HFF-Myc (cell line): ENCODE data around the gene RAD51B.

ENCODE experiments used
- DNase-seq: peaks from one replicate; pipeline ENCODE4 v3.0.0-alpha.2; 2011; ENCODE audit warnings: low read depth; ENCODE audit errors: extremely low read depth
- H3K4me3 ChIP-seq: replicated peaks from 2 replicates; pipeline ENCODE4 v1.5.1; 2011; ENCODE audit warnings: low read depth, mild to moderate bottlenecking, control low read depth, low read length
- TF ChIP-seq, protein P1 (sequence below): IDR thresholded peaks from 2 replicates; pipeline ENCODE4 v1.5.1; 2012; ENCODE audit warnings: mild to moderate bottlenecking, low read depth, low read length, control low read depth; ENCODE audit errors: missing control alignments

RAD51B gene

GRCh38 chr14:67785270-67786109 is 34.1 kb upstream of the RAD51B start:
- no peak overlapping the region for H3K4me3 ChIP-seq
- DNase-seq = no peak
- TF ChIP-seq, protein P1, sequence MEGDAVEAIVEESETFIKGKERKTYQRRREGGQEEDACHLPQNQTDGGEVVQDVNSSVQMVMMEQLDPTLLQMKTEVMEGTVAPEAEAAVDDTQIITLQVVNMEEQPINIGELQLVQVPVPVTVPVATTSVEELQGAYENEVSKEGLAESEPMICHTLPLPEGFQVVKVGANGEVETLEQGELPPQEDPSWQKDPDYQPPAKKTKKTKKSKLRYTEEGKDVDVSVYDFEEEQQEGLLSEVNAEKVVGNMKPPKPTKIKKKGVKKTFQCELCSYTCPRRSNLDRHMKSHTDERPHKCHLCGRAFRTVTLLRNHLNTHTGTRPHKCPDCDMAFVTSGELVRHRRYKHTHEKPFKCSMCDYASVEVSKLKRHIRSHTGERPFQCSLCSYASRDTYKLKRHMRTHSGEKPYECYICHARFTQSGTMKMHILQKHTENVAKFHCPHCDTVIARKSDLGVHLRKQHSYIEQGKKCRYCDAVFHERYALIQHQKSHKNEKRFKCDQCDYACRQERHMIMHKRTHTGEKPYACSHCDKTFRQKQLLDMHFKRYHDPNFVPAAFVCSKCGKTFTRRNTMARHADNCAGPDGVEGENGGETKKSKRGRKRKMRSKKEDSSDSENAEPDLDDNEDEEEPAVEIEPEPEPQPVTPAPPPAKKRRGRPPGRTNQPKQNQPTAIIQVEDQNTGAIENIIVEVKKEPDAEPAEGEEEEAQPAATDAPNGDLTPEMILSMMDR = no peak

- no peak overlapping the region for H3K4me3 ChIP-seq
- DNase-seq = no peak
- TF ChIP-seq, protein P1 = no peak
Measured at GRCh38 chr14:67787673-67788072, 31.9 kb upstream of the RAD51B start.

DNA sequence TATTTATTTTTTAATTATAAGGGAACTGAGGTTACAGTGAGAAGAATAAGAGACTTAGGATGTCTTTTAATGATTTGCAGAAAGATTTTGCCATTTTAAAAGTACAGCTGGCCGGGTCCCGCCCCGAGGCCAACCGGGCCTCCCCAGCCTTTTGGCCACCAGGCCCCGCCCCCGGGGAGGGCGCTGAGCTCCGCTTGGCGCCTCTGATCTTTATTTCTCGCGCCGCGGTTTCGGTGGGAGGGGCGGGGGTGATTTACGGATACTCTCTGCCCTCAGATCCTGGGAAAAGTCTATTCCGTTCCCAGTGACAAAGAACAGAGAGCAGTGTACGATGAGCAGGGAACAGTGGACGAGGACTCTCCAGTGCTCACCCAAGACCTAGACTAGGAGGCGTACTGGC is 20.8 kb upstream of the RAD51B start:
- DNase-seq = no peak
- H3K4me3 ChIP-seq = no peak overlapping the region
- TF ChIP-seq, protein P1 = no peak

DNA sequence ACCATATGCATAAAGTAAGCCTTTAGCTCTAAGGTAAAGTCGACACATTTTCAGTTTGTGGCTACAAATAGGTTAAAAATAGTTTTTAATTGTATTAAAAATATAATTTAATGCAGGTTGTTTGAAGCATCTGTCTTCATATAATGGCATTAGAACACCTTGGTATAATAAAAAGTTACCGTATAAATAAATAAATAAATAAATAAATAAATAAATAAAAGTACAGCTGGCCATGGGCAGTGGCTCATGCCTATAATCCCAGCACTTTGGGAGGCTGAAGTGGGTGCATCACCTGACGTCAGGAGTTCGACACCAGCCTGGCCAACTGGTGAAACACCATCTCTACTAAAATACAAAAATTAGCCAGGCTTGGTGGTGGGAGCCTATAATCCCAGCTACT is 18.8 kb upstream of the RAD51B start:
- DNase-seq = no peak
- TF ChIP-seq, protein P1 = no peak

DNA sequence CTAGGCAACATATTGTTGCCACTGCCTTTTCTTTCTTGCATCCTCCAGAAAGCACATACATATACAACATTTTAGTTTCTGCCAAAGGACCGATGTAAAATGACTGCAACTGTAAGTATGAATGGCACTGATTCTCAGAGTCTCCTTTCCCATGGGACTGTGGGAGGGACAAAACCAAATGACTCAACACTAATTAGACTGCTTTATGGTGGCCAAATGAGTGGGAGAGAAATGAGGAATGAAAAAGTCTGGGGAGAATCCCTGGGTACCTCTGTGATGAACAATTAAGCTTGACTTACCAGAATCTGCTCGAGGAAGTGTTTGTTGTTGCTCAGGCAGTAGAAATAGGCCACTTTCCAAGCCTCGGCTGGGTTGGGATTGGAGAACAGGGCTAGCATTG is 13.3 kb upstream of the RAD51B start:
- H3K4me3 ChIP-seq = no peak overlapping the region
- DNase-seq = no peak
- TF ChIP-seq, protein P1 = no peak

More for the DNA sequence above, 18.8 kb upstream of the RAD51B start:
- H3K4me3 ChIP-seq = no peak overlapping the region

DNA sequence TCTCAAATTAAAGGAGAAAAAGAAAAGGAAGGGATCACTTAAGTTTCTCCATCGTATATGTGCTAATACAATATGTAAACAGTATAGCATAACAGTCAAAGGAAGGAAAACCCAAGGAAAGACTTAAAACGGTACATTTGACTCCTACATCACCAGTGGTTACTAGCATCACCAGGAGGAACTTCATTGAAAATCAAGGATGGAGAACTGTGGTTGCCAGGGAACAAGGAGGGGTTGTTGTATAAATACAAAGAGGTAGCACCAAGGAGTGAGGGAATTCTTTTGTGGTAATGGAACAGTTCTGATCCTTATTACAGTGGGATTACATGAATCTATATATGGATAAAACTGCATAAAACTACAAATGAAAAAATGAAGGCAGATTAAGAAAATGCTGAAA is 4.8 kb upstream of the RAD51B start:
- peak overlapping the region; percentile 85 for H3K4me3 ChIP-seq
- TF ChIP-seq, protein P1 = no peak
- no peak for DNase-seq
